GM21526 (cell line): Measurements from ENCODE around the gene FCRL6.

ENCODE experiments used
- ATAC-seq: cut with Tn5 transposase; IDR thresholded peaks from one replicate; pipeline ENCODE4 v1.9.1; 2021; ENCODE audit warnings: moderate library complexity; ENCODE audit not compliant: unreplicated experiment, low FRiP score

Gene FCRL6

GRCh38 chr1:159795534-159795933 is 6.6 kb upstream of the FCRL6 start:
- no peak for ATAC-seq

- no peak for ATAC-seq
Observed at GRCh38 chr1:159798893-159799292, 3.3 kb upstream of the FCRL6 start.

GRCh38 chr1:159799446-159799985 is 2.6 kb upstream of the FCRL6 start:
- ATAC-seq = no peak

- no peak for ATAC-seq
Observed at GRCh38 chr1:159800177-159800930, 1.8 kb upstream of the FCRL6 start.

GRCh38 chr1:159803956-159804689 is 2.0 kb downstream of the FCRL6 start:
- ATAC-seq = no peak

- no peak for ATAC-seq
Observed at GRCh38 chr1:159804924-159805323, 2.8 kb downstream of the FCRL6 start.

- ATAC-seq = no peak
Observed at GRCh38 chr1:159815926-159816325, 13.8 kb downstream of the FCRL6 start.

- ATAC-seq = no peak
Observed at GRCh38 chr1:159817276-159818041, 15.3 kb downstream of the FCRL6 start.

GRCh38 chr1:159821171-159821867 is 19.2 kb downstream of the FCRL6 start:
- ATAC-seq = peak; percentile 68

GRCh38 chr1:159823406-159823805 is 21.2 kb downstream of the FCRL6 start:
- ATAC-seq = no peak

GRCh38 chr1:159825564-159825963 is 23.4 kb downstream of the FCRL6 start:
- ATAC-seq = no peak

- ATAC-seq = no peak
Observed at GRCh38 chr1:159826441-159827101, 24.4 kb downstream of the FCRL6 start, which contains the start of gene SLAMF8. Gene SLAMF8 (plus strand): TSS chr1:159826873. CDS start chr1:159826899, 26 bp downstream.

GRCh38 chr1:159827102-159827490 is 24.9 kb downstream of the FCRL6 start:
- no peak for ATAC-seq

- ATAC-seq = no peak
Observed at GRCh38 chr1:159827549-159827948, 25.4 kb downstream of the FCRL6 start.

- no peak for ATAC-seq
Observed at GRCh38 chr1:159828176-159828575, 26.0 kb downstream of the FCRL6 start.

- ATAC-seq = no peak
Observed at GRCh38 chr1:159828581-159829272, 26.6 kb downstream of the FCRL6 start.

- peak; percentile 78 for ATAC-seq
Observed at GRCh38 chr1:159829273-159829634, 27.1 kb downstream of the FCRL6 start.

GRCh38 chr1:159829822-159830465 is 27.8 kb downstream of the FCRL6 start:
- no peak for ATAC-seq

GRCh38 chr1:159830722-159831121 is 28.6 kb downstream of the FCRL6 start:
- no peak for ATAC-seq
